HG02981 (cell line): ENCODE data around the gene AK5.
"Not testable (repeated sequence)": the region's sequence is repeated elsewhere in the genome, so short reads cannot be mapped to it uniquely, and the experiment has no call there.

Experiments used
- ATAC-seq: cut with Tn5 transposase; IDR thresholded peaks from one replicate; pipeline ENCODE4 v1.9.1; 2021; ENCODE audit warnings: mild to moderate bottlenecking, moderate library complexity; ENCODE audit not compliant: unreplicated experiment

AK5 gene

GRCh38 chr1:77283701-77284425 is 2.0 kb downstream of the AK5 start:
- ATAC-seq = no peak

- no peak for ATAC-seq
These were observed 5.7 kb downstream of the AK5 start for GRCh38 chr1:77287535-77287934.

- no peak for ATAC-seq
These were observed 6.5 kb downstream of the AK5 start for GRCh38 chr1:77288275-77288674.

GRCh38 chr1:77290576-77290975 is 8.8 kb downstream of the AK5 start:
- ATAC-seq = no peak

- no peak for ATAC-seq
These were observed 10.7 kb downstream of the AK5 start for GRCh38 chr1:77292551-77292950.

GRCh38 chr1:77300566-77300965 is 18.7 kb downstream of the AK5 start:
- no peak for ATAC-seq

GRCh38 chr1:77303387-77303786 is 21.6 kb downstream of the AK5 start:
- ATAC-seq = no peak

GRCh38 chr1:77308889-77309621 is 27.2 kb downstream of the AK5 start:
- no peak for ATAC-seq

GRCh38 chr1:77310924-77311323 is 29.1 kb downstream of the AK5 start:
- ATAC-seq = no peak

GRCh38 chr1:77312364-77312763 is 30.5 kb downstream of the AK5 start:
- not testable (repeated sequence) for ATAC-seq

- ATAC-seq = no peak
These were observed 31.7 kb downstream of the AK5 start for GRCh38 chr1:77313491-77313890.

- no peak for ATAC-seq
These were observed 34.2 kb downstream of the AK5 start for GRCh38 chr1:77316006-77316405.

- no peak for ATAC-seq
These were observed 35.1 kb downstream of the AK5 start for GRCh38 chr1:77316966-77317365.

GRCh38 chr1:77319036-77319705 is 37.4 kb downstream of the AK5 start:
- ATAC-seq = no peak

GRCh38 chr1:77322061-77322900 is 40.5 kb downstream of the AK5 start:
- ATAC-seq = no peak

- ATAC-seq = no peak
These were observed 51.7 kb downstream of the AK5 start for GRCh38 chr1:77333501-77333900.

- ATAC-seq = no peak
These were observed 54.9 kb downstream of the AK5 start for GRCh38 chr1:77336729-77337128.

- no peak for ATAC-seq
These were observed 57.5 kb downstream of the AK5 start for GRCh38 chr1:77339326-77339725.

- no peak for ATAC-seq
These were observed 59.4 kb downstream of the AK5 start for GRCh38 chr1:77341195-77341594.

- ATAC-seq = no peak
These were observed 60.9 kb downstream of the AK5 start for GRCh38 chr1:77342745-77343144.

GRCh38 chr1:77347646-77348045 is 65.8 kb downstream of the AK5 start:
- no peak for ATAC-seq
